Stimulated activated CD8-positive, alpha-beta memory T cell treated with anti-CD3 and anti-CD28 coated beads, Interleukin-12 subunit alpha, Interleukin-12 subunit beta, amount 100 ng/mL, for 4 hours (primary cell): ENCODE measurements around the gene EEF1A2.
"Not testable (repeated sequence)": the region's sequence is repeated elsewhere in the genome, so short reads cannot be mapped to it uniquely, and the experiment has no call there.

Experiments used
- DNase-seq: peaks from one replicate; pipeline ENCODE4 v3.0.0-alpha.2; 2020; ENCODE audit warnings: low read depth

Gene EEF1A2

DNA sequence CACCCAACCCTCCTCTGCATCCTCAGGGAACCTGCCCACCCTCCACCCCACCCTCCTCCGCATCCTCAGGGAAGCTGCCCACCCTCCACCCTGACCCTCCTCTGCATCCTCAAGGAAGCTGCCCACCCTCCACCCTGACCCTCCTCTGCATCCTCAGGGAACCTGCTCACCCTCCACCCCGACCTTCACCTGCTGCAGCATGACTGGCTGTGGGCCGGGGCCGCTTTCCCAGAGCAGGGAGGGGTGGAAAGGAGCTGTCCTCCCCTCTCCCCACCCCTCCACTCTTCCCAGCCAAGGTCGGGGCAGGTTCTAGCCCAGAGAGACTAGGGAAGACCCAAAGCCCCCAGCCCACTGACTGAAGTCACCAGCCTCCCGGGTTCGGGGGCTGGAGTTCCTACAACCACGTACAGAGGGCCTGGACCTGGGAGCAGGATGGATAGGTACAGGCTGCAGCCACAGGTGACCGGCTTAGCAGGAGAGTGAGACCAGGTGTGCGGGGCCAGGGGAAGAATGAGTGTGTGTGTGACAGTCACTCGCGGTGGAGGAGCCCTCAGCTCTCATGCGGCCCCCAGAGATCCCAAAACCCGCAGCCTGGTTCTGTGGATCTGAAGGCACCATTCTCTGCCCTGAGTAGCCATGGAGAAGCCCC, 11.6 kb downstream of the EEF1A2 start:
- DNase-seq, result no peak

DNA sequence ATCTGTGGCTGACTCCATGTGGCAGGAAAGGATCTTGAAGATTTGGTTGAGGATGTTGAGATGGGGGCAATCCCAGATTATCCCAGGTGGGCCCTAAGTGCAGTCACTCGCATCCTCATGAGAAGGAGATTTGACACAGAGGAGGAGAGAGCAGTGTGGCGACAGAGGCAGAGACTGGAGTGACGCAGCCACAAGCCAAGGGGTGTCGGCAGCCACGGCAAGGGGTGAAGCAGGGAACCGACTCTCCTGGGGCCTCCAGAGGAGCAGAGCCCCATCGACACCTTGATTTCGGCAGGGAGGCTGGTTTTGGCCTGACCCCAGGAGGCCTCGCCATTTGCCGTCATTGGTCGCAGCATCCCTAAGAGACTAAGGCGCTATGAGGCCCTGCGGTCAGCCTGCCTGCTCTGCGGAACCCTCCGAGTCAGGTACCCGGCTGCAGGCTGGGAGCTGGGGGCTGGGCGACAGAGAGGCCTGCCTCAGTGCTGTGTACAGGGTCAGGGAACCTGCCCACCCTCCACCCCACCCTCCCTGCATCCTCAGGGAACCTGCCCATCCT, 12.5 kb downstream of the EEF1A2 start:
- DNase-seq, result no peak

DNA sequence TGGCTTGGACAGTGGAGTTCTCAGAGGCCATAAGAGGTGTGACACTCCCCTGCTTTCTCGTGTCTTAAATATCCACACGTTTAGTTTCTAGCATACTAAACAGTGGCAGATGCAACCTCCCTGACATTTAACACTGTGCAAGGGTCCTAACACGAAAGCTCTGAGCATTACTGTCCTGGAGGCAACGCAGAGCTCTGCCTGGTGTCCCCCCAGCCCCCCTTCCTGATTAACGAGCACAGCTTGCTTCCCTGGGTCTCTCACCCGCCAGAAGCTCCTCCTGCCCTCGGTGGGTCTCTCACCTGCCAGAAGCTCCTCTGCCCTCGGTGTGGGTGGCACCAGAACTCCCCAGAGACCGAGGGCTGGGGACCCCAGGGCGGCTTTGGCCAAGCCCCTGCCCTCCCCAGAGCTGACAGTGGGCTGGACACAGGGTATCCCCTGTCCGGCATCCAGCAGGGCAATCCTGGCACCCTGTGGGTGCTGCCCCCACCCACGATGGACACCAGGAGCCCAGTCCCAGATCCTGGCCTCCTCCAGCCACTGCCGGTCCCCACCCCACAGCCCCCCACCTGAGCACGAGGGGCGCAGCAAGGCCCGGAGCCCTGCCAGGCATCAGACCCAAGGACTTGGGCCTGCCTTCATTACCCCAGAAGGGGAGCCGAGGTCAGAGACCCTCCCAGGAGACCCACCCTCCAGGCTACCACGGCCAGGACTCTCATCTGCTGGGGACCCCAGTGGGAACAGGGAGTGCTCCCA, 14.1 kb downstream of the EEF1A2 start:
- no peak for DNase-seq

DNA sequence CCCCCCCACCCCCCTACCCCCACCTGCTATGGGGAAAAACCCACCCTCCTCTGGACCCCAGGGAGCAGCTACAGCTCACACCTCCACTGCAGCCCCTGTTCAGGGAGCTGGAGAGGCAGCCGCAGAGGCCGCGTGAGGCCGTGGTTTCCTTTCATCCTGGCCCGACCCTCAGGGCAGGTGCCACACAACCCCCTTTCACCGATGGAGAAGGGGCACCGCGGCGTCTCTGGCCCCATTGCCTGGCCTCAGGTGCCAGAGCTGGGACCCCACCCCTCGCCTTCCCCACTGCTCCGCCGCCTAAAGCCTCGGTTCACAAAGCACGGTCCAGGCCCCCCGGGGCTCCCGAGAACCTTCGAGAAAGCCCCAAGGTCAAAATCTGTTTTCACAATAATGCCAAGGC, 14.6 kb downstream of the EEF1A2 start:
- DNase-seq, result no peak

DNA sequence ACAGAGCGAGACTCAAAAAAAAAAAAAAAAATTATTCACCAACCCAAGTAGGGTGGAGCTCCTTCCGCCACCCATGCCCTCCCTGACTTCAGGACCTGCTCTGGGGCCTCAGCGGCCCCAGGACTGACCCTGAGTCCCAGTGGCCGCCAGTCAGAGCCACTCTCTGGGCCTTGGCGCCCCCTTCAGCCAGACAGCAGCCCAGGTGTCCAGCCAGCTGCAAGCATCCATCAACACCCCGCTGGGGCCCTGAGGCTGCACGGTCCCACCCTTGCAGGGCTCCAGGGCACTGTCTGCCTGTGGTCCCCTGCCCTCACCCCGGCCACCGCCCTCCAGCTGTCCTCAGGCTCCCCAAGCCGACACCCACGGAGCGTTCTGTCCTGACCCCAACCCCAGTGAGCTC, 15.0 kb downstream of the EEF1A2 start:
- DNase-seq, result no peak

DNA sequence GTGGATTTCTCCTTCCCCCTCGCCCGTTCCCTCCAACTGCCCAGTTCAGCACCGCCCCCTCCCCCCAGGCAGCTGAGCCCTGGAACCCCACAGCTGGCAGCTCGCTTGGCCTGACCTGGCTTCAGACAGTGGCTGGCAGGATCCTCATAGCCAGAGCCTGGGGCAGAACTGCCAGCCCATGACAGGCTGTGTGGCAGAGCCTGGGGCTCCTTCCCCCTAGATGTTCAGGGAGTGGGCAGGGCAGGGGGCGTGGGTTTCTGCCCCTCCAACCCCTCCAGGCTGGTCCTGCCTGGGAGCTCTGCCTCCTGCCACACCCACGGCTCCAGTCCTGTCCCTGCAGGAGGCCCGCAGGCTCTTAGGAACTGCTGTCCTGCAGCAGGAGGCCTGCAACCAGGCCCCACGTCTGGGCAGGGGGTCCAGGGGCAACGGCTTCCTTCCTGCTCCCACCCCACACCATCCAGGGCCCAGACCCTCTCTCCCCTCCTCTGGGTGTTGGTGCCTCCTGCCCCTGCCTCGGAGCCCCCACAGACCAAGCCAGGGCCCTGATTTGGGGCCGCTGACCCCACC, 16.8 kb downstream of the EEF1A2 start:
- DNase-seq, result no peak

DNA sequence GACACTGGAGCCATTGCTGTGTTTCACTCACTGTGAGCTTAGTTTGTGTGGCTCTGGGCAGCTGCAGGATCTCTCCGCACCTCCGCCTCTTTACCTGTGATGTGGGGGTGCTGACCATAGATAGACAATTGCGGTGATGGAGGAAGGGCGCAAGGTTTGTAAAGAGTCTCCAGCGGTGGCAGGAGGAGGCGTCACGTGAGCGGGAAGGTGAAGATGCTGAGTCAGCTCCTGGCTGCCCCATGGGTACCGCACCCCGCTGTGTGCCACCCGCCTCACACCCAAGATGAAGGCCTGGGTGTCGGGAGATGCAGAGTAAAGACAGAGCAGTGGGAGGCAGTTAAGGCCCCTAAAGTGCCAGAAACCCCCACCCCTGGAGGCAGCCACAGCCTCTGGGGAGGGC, 17.4 kb downstream of the EEF1A2 start:
- no peak for DNase-seq

DNA sequence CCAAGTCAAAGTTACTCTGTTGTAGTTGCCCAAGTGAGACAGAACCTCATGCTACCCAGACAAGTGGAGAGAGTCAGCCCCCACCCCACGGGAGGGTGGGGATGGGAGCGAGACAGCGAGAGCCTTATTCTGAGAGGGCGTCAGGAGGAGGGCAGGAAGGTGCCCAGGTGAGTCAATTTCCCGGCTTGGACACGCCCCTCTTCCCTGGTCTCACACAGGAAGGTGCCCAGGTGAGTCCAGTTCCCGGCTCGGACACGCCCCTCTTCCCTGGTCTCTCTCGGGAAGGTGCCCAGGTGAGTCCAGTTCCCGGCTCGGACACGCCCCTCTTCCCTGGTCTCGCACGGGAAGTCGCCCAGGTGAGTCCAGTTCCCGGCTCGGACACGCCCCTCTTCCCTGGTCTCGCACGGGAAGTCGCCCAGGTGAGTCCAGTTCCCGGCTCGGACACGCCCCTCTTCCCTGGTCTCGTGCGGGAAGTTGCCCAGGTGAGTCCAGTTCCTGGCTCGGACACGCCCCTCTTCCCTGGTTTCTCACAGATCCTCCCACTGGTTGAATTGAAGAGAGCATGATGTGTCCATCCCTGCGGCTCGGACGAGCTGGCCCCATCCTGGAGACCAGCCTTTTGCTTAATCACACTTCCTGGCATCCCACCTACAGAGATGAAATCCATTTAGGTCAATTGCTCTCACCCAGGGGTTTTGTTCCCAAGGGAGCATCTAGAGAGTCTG, 19.0 kb downstream of the EEF1A2 start:
- not testable (repeated sequence) for DNase-seq

DNA sequence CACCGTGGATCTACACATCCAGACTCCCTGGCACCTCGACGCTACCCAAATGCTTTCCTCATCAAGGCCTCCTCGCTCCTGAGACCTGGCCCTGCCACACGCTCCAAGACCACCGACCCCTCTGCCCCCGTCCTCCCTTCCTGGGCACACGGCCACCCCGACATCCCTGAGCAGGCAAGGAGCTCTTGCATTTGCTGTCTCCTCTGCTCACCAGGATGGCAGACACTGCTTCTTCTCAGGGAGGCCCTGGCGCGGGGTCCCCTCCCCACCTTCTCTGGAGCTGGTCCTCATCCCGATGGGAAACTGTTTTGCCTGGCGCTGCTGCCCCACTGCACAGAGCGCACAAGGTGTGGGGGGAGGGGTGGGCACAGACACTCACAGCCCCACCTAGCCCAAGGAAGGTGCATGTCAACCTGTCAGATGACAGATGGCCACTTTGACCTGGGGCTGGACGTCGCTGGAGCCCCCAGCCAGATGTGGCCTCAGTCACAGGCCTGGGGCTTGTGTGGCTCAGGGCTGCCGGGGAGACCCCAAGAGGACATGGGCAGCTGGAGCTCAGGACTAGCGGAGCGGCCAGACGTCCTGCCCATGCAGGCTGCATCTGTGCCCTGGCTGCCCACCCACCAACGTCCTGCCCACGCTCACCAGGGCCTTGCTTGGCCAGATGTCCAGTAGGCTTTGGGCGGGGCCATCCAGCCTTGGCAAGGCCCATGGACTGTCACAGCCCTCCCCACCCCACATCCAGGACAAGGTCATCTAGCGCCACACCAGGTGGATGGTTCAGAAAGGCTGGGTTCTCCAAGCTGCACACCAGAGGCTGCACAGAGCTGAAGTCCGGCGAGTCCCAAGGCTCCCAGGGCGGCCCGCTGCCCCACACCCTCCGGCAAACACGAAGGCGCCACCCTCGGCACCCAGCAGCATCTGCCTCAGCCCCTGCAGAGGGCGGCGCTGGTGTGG, 20.3 kb downstream of the EEF1A2 start:
- DNase-seq, result no peak

DNA sequence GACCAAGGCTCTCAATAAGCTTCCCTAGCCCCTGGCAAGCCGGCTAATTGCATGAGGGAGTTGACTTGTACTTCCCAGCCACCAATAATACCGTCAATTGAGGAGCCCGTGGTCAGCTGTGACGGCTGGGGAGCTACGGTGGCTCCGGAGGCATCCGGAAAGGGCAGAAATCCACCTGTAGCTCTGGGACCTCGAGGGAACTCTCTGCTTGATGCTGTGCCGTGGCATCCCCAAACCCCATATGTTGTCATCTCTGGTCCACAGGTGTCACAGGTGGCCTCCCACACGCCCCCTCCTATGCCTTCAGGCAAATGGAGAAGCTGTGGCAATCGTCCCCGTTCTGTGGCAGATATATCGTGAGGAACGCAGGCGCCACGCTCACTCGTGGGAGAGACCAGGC, 20.9 kb downstream of the EEF1A2 start:
- no peak for DNase-seq

DNA sequence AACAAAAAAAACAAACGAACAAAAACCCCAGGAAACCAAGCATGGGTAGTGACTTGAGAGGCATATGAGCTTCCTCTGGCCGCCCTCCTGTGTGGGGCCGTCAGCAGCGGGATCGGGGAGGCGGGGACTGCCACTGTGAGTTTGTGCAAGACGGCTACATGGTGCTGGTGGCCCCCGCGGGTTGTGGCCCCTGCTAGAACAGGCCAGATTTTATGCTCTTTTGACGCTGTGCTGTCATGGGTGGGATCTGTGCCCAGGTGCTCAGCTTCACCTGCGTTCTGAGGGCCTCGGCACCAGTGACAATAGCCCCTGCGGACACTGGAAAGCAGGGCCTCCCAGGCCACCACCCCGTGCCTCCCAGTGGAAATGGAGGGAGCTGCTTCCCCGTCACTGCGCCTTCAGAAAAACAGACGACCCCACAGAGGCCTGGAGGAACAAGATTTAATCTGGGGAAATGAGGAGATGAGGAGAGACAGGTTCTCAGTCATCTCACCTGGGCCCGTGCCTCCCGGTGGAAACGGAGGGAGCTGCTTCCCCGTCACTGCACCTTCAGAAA, 21.7 kb downstream of the EEF1A2 start:
- no peak for DNase-seq

DNA sequence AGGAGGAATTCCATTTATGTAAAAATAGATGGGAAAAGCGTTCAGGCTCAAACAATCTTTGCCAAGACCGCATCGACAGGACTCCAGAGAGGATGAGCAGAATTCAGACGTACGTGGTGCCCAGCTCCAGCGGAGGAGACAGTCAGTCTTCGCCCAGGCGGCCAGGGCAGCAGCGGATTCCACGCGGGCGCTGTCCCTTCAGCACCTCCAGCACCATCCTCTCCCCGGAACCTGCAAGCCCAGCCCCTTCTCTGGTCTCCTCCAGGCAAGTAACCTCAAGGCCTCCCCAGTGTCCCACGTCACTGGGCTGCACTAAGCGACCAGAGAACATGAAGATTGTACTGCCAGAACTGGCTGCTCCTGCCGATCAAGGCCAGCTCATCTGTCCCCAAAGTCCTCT, 23.7 kb downstream of the EEF1A2 start:
- no peak for DNase-seq

DNA sequence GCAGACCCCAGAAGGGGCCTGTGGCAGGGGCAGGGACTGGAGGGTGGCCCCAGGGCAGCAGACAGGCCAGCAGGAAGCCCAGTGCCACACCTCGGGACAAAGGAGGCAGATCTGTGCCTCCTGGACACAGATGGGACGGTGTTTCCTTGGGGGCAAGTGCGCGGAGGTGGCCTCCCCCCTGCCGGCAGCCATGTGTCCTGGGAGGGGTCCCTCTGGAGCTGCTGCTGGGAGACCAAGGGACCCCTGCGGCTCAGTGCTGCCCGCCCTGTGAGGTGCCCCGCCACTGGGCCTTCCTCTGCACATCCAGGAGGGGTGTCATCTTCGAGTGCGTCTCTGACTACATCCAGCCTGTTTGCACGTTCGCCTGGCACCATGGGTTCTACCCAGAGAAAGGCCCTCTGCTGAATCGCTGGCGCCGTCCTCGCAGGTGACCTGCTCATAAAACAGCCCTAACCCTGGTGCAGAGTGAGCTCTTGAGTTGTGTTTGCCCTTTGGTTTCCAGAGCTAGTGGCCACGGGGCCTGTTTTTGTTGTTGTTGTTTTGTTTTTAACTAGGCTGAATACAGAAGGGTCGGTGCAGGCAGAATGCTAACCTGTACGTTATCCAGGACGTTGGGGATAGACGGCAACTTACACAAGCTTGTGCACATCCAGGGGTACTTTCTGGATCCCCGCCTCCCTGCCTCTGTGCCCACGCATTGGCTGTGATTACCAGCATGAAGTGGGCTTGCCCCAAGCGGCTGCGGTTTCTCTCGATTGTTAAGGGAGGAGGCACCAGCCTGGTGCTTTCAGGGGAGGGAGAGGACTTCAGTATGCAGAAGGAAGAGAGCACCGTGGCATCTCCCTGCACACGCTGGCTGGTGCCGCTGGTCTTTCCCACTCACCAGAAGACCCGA, 25.1 kb downstream of the EEF1A2 start:
- DNase-seq, result no peak

DNA sequence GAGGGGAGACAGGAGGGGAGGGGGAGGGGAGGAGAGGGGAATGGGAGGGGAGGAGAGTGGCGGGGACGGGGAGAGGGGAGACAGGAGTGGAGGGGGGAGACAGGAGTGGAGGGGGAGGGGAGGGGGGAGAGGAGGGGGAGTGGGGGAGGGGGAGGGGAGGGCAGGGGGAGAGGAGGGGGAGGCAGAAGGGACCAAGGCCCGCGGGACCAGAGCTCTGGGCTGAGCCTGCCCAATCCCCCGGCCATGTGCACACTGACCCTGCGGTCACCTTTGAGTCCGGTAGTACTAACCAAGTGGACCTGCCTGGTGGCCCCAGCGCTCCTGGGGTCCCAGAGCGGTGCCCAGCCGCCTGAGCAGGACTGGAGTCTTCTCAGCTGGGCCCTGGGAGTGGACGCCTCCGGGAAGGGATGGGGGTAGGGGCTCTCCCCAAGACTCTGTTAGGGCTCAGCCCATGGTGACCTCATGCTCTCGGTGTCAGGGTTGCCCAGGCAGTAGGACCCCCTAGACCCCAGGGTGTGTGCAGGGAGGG, 26.0 kb downstream of the EEF1A2 start:
- no peak for DNase-seq

DNA sequence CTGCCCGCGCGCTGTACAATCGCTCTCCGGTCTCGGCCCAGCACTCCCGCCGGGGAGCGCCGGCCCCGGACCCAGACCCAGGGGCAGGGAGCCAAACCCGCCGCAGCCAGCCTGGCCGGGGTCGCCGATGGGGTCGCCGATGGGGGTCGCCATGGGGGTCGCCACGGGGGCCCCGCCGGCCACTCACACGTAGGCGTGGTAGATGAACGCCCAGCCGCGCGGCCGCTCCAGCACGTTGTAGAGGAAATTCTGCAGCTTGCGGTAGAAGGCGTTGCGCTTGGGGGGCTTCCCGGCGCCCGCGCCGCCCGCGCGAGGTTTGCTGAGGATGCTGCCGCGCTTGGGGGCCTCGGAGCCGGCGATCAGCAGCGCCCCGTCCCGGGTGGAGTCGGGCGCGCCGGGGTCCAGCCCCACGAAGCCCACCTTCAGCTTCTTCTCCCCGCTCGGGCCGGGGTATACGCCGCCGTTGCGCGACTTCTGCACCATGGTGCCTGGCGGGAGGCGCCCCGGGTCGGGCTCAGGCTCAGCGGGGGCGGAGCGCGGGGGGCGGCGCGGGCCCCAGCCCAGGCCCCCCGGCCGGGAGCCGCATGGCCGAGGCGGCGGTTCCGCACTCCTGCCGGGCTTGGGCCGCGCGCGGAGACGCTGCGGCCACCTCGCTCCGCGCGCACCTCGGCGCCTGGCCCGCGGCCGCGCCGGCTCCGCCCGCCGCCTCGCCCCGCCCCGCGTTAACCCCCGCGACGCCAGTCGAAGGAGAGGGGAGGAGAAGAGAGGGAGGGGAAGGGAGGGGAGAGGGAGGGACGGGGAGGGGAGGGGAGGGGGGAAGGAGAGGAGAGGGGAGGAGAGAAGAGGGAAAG, 26.7 kb downstream of the EEF1A2 start, which contains the start of gene KCNQ2:
Gene KCNQ2, minus strand, starts transcription at position 675 of the 851 bp plus-strand sequence. Its CDS starts 192 bp downstream, at position 483.
- no peak for DNase-seq

DNA sequence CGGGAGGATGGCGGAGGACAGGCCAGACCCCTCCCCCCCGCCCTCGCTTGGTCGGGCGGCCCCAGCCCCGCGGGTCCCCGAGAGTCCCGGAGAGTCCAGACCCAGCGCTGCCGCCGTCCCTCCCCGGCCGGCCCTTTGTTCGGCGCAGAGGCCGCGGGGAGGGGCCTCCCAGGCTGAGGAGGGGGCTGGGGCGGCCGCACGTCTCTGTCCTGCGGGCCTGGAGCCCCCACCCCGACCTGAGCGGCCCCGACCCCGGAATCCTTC, 27.2 kb downstream of the EEF1A2 start:
- no peak for DNase-seq

DNA sequence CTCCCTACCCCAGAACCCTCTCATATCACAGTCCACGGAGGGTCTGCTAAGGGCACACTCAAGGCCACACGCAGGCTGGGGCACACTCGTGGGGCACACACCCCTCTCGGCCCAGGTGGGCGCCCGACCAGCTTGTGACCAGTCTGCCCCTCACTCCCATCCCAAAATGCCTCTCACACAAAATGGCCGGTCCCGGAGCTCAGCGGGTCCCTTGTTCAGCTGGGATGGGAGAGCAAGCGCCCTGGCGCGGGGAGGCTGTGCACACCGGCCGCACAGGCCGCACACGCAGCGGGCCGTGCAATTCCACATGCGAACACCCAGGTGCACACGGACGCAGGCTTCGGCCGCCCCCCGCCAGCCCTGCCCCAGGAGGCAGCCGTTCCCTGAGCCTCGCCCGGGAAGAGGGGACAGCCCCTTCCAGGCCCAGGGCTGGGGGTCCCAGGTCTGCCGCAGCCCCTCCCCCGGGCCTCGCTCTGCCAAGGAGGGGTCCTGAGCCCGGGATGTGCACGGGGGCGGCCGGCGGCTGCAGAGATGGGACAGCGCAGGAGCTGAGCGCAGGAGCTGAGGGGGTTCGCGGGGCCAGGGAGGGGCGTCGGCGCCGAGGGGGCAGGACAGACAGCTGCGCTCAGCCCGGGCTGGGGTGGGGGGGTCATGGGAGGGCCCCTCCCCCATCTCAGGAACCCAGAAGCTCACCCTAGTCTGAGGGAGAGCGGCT, 27.7 kb downstream of the EEF1A2 start:
- DNase-seq, result no peak

DNA sequence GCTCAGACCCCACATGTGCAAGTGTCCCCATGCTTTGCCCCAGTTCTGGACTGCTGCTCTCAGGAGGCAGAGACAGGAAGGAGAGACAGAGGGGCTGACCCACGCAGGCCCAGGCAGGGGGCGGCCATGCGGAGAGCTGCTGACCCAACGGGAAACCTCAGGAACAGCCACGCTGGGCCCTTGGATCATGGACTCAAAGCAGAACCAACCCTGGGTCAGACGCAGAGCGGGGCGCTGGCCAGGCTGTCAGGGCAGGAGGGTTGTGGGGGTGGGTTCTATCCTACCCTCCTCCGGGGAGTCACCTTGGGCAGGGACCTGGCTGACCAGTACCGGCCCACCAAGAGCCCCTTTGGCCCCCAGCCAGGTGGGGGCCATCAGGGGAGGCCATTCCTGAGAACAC, 28.5 kb downstream of the EEF1A2 start:
- no peak for DNase-seq
